GM12878 (cell line): Measurements from ENCODE around the gene FBXO8. TPM values are rescaled to one million over a fixed set of nuclear protein-coding genes. Genes with fewer than 3 reads are reported as not detected.

Experiments used
- BHLHE40 ChIP-seq, 2 experiments: fragments of 450-650 bp in 1 of 2; IDR thresholded peaks; 2 replicates each; pipeline ENCODE4 v1.6.1; 2011 to 2017; ENCODE audit warnings: low read depth in 2 of 2, borderline replicate concordance in 1 of 2, improper control_type of control experiment in 1 of 2, low read length in 1 of 2, mild to moderate bottlenecking in 1 of 2
- BRCA1 ChIP-seq: IDR thresholded peaks from 2 replicates; pipeline ENCODE4 v1.6.1; 2011; ENCODE audit warnings: low read depth, low read length, improper control_type of control experiment
- CBX3 ChIP-seq: fragments of 200-600 bp; sonication (generic); IDR thresholded peaks from 2 replicates; pipeline ENCODE4 v1.6.1; 2016; ENCODE audit warnings: low read depth, borderline replicate concordance
- MYC ChIP-seq: IDR thresholded peaks from 2 replicates; pipeline ENCODE4 v1.6.1; 2011; ENCODE audit warnings: mild to moderate bottlenecking, low read length, moderate library complexity, inconsistent platforms; ENCODE audit not compliant: insufficient read depth, insufficient replicate concordance, insufficient read length, severe bottlenecking
- NFYA ChIP-seq: IDR thresholded peaks from 2 replicates; pipeline ENCODE4 v1.6.1; 2011; ENCODE audit warnings: low read depth, mild to moderate bottlenecking, low read length, improper control_type of control experiment, borderline replicate concordance
- RAD51 ChIP-seq: fragments of 450-650 bp; IDR thresholded peaks from 2 replicates; pipeline ENCODE4 v1.6.1; 2016; ENCODE audit warnings: moderate library complexity, mild to moderate bottlenecking, inconsistent platforms
- SIX5 ChIP-seq: IDR thresholded peaks from 2 replicates; pipeline ENCODE4 v1.6.1; 2011; ENCODE audit warnings: mild to moderate bottlenecking, low read depth, low read length, moderate library complexity; ENCODE audit not compliant: severe bottlenecking
- SMARCA5 ChIP-seq: fragments of 450-650 bp; IDR thresholded peaks from 2 replicates; pipeline ENCODE4 v1.6.1; 2017; ENCODE audit warnings: mild to moderate bottlenecking
- SREBF1 ChIP-seq: IDR thresholded peaks from 2 replicates; pipeline ENCODE4 v1.6.1; 2012; ENCODE audit warnings: mild to moderate bottlenecking, low read length
- SRF ChIP-seq, 2 experiments: IDR thresholded peaks; 2 replicates each; pipeline ENCODE4 v1.6.1; 2011; ENCODE audit warnings: low read depth in 2 of 2, low read length in 2 of 2, mild to moderate bottlenecking in 1 of 2, moderate library complexity in 1 of 2
- SUZ12 ChIP-seq: fragments of 200-600 bp; sonication (generic); IDR thresholded peaks from one replicate; pipeline ENCODE4 v1.6.1; 2018; ENCODE audit warnings: antibody characterized with exemption, mild to moderate bottlenecking; ENCODE audit not compliant: unreplicated experiment
- TBL1XR1 ChIP-seq: IDR thresholded peaks from 2 replicates; pipeline ENCODE4 v1.6.1; 2012; ENCODE audit warnings: low read depth, low read length, improper control_type of control experiment
- WRNIP1 ChIP-seq: IDR thresholded peaks from 2 replicates; pipeline ENCODE4 v1.6.1; 2011; ENCODE audit warnings: low read depth, low read length, improper control_type of control experiment, borderline replicate concordance
- ZNF217 ChIP-seq: fragments of 450-650 bp; IDR thresholded peaks from 2 replicates; pipeline ENCODE4 v1.6.1; 2017; ENCODE audit warnings: antibody characterized with exemption, mild to moderate bottlenecking
- ZNF24 ChIP-seq: fragments of 450-650 bp; IDR thresholded peaks from 2 replicates; pipeline ENCODE4 v1.6.1; 2017; ENCODE audit warnings: antibody characterized with exemption, mild to moderate bottlenecking
- polyA plus RNA-seq, 11 experiments: library from polyadenylated mRNA; depleted of rRNA in 4 of 11; unstranded in 6 of 11; stranded (reverse) in 5 of 11; fragments of >200 nt; fragmentation: Nextera tagmentation in 4 of 11; fragmentation: Illumina TruSeq in 1 of 11; extraction: Ambion mirVana in 4 of 11; extraction: Trizol in 1 of 11; gene quantifications; 1 replicate in 1 of 11; 2 replicates in 10 of 11; pipeline versions ENCODE4 v1.2.1 to v1.2.3, GENCODE V29; 2011 to 2016; ENCODE audit warnings: inconsistent platforms in 2 of 11, missing spikeins in 2 of 11, low read depth in 1 of 11
- total RNA-seq, 4 experiments: library from RNA; depleted of rRNA in 3 of 4; stranded (reverse); fragments of >200 nt in 3 of 4; fragmentation: Illumina TruSeq in 1 of 4; extraction: Trizol in 1 of 4; gene quantifications; 2 replicates each; pipeline versions ENCODE4 v1.2.1 to v1.2.3, GENCODE V29; 2013 to 2021
- TF ChIP-seq, protein P1 (sequence below): IDR thresholded peaks from 2 replicates; pipeline ENCODE4 v1.6.1; 2012; ENCODE audit warnings: low read depth, low read length, improper control_type of control experiment
- TF ChIP-seq, protein P2 (sequence below): IDR thresholded peaks from 2 replicates; pipeline ENCODE4 v1.6.1; 2012; ENCODE audit warnings: low read depth, low read length, improper control_type of control experiment
- TF ChIP-seq, protein P3 (sequence below): IDR thresholded peaks from 2 replicates; pipeline ENCODE4 v1.6.1; 2011; ENCODE audit warnings: borderline replicate concordance, low read depth, mild to moderate bottlenecking, moderate library complexity, mixed read lengths, low read length; ENCODE audit not compliant: insufficient read depth; ENCODE audit errors: extremely low read length
- TF ChIP-seq, protein P4 (sequence below): fragments of 450-650 bp; conservative IDR thresholded peaks from 2 replicates; pipeline ENCODE4 v1.6.1; 2017; ENCODE audit warnings: mild to moderate bottlenecking, moderate library complexity
- TF ChIP-seq, protein P5 (sequence below): IDR thresholded peaks from 2 replicates; pipeline ENCODE4 v1.6.1; 2012; ENCODE audit warnings: low read depth, low read length, improper control_type of control experiment

Gene FBXO8
- total and polyA plus RNA-seq, 10 of the 15 experiments (the other 5 are each of a cell fraction or from before 2014, with no cell fraction given): 11.3 to 38.1 (median 16.8) TPM

DNA sequence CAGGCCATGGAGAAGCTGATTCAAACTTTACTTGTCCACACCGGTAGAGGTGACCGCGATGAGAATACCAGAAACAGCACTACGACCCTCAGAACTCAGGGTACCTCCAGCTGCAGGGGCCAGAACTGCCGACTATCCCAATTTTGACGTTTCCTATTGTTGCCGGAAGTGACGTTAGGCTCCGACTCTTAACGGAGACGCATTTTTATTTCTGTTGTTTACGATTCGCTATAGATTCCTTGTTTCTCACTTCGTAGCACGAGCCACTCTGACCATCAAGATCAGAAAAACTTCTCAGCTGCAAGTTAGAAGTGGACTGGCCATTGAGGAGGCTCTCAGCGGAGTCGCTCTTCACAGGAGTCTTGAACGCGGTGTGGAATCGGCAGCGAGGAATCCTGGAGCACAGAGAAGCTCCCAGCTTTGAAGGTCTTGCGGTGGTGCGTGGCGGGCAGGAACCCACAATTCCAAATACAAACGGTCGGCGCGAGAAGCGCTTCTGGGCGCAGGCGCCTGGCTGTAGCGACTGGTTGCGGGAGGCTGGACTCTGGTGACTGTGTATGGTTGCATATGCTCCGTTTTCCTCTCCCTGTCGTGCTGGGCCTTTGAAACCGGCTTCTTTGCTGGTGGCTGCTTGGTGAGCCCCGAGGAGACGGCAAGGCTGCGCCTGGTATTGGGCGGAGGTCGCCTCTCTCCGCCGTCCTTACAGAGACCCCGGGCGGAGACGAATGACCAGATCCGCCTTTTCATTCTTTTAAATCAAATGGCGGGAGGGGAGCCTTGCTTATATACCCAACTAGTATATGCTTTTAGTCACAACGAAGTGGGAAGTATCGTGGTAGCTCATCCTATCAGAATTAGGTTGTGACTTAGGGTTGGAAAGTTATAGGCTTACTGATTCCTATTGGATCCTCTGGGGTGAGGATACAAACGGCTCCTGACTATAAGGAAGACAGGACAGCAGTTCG lies at the start of gene FBXO8, which contains the start of gene CEP44 (continued):
- TF ChIP-seq SMARCA5: no peak
- no peak for TF ChIP-seq RAD51
- TF ChIP-seq, protein P1, sequence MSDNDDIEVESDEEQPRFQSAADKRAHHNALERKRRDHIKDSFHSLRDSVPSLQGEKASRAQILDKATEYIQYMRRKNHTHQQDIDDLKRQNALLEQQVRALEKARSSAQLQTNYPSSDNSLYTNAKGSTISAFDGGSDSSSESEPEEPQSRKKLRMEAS: no peak
- peak; percentile 20 to 61; a peak in 2 of 4 replicates for TF ChIP-seq BHLHE40 (IDR thresholded peaks at IDR 0.05; ENCODE audit: borderline replicate concordance in 1 of 2, low read depth in 2 of 2, low read length in 1 of 2)
- TF ChIP-seq, protein P2, sequence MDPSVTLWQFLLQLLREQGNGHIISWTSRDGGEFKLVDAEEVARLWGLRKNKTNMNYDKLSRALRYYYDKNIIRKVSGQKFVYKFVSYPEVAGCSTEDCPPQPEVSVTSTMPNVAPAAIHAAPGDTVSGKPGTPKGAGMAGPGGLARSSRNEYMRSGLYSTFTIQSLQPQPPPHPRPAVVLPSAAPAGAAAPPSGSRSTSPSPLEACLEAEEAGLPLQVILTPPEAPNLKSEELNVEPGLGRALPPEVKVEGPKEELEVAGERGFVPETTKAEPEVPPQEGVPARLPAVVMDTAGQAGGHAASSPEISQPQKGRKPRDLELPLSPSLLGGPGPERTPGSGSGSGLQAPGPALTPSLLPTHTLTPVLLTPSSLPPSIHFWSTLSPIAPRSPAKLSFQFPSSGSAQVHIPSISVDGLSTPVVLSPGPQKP: peak; percentile 81
- TF ChIP-seq, protein P3, sequence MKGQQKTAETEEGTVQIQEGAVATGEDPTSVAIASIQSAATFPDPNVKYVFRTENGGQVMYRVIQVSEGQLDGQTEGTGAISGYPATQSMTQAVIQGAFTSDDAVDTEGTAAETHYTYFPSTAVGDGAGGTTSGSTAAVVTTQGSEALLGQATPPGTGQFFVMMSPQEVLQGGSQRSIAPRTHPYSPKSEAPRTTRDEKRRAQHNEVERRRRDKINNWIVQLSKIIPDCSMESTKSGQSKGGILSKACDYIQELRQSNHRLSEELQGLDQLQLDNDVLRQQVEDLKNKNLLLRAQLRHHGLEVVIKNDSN: no peak
- peak; percentile 32; the same call in 1 of the 2 replicates for TF ChIP-seq WRNIP1
- no peak for TF ChIP-seq CBX3
- TF ChIP-seq SIX5: peak; percentile 28
- no peak for TF ChIP-seq BRCA1
- TF ChIP-seq, protein P4, sequence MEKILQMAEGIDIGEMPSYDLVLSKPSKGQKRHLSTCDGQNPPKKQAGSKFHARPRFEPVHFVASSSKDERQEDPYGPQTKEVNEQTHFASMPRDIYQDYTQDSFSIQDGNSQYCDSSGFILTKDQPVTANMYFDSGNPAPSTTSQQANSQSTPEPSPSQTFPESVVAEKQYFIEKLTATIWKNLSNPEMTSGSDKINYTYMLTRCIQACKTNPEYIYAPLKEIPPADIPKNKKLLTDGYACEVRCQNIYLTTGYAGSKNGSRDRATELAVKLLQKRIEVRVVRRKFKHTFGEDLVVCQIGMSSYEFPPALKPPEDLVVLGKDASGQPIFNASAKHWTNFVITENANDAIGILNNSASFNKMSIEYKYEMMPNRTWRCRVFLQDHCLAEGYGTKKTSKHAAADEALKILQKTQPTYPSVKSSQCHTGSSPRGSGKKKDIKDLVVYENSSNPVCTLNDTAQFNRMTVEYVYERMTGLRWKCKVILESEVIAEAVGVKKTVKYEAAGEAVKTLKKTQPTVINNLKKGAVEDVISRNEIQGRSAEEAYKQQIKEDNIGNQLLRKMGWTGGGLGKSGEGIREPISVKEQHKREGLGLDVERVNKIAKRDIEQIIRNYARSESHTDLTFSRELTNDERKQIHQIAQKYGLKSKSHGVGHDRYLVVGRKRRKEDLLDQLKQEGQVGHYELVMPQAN: peak; percentile 82
- no peak for TF ChIP-seq ZNF217
- no peak for TF ChIP-seq SREBF1
- TF ChIP-seq, protein P5, sequence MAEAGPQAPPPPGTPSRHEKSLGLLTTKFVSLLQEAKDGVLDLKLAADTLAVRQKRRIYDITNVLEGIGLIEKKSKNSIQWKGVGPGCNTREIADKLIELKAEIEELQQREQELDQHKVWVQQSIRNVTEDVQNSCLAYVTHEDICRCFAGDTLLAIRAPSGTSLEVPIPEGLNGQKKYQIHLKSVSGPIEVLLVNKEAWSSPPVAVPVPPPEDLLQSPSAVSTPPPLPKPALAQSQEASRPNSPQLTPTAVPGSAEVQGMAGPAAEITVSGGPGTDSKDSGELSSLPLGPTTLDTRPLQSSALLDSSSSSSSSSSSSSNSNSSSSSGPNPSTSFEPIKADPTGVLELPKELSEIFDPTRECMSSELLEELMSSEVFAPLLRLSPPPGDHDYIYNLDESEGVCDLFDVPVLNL: peak; percentile 85
- no peak for TF ChIP-seq TBL1XR1
- TF ChIP-seq SUZ12: no peak
- no peak for TF ChIP-seq NFYA
- no peak for TF ChIP-seq SRF (IDR thresholded peaks at IDR 0.05; ENCODE audit: low read depth in 2 of 2, low read length in 2 of 2)
- TF ChIP-seq ZNF24: no peak
- no peak for TF ChIP-seq MYC
